Loucy (cell line): ENCODE data around the gene MC1R.

Experiments
- H2AFZ ChIP-seq: fragments of 200-600 bp; sonication (generic); 2 replicates; pipeline ENCODE4 v1.6.0; 2016; ENCODE audit warnings: antibody characterized with exemption, mild to moderate bottlenecking, low read length, moderate library complexity
- H3F3A ChIP-seq: fragments of 200-600 bp; 2 replicates; pipeline ENCODE4 v1.6.0; 2016; ENCODE audit warnings: antibody characterized with exemption, low read depth, mild to moderate bottlenecking
- H3K27me3 ChIP-seq: fragments of 200-600 bp; sonication (generic); 2 replicates; pipeline ENCODE4 v1.6.1; 2014; ENCODE audit warnings: low read length, mild to moderate bottlenecking; ENCODE audit not compliant: insufficient read depth, poor library complexity, severe bottlenecking
- H3K36me3 ChIP-seq: fragments of 200-600 bp; sonication (generic); 2 replicates; pipeline ENCODE4 v1.6.1; 2016; ENCODE audit warnings: low read length; ENCODE audit not compliant: insufficient read depth
- H3K4me1 ChIP-seq: fragments of 200-600 bp; sonication (generic); 2 replicates; pipeline ENCODE4 v1.5.1; 2014; ENCODE audit warnings: low read length, mild to moderate bottlenecking; ENCODE audit not compliant: insufficient read depth, poor library complexity, severe bottlenecking
- H3K4me2 ChIP-seq: fragments of 200-600 bp; sonication (generic); 2 replicates; pipeline ENCODE4 v1.6.0; 2014; ENCODE audit warnings: antibody characterized with exemption, low read length, low read depth, mild to moderate bottlenecking; ENCODE audit not compliant: poor library complexity, severe bottlenecking
- H3K4me3 ChIP-seq: fragments of 200-600 bp; sonication (generic); 2 replicates; pipeline ENCODE4 v1.5.1; 2014; ENCODE audit warnings: low read length, mild to moderate bottlenecking, mixed read lengths; ENCODE audit not compliant: poor library complexity, severe bottlenecking
- H3K79me2 ChIP-seq: fragments of 200-600 bp; sonication (generic); 2 replicates; pipeline ENCODE4 v1.6.1; 2014; ENCODE audit warnings: low read length; ENCODE audit not compliant: insufficient read depth
- H3K9ac ChIP-seq: fragments of 200-600 bp; sonication (generic); 2 replicates; pipeline ENCODE4 v1.6.0; 2014; ENCODE audit warnings: mild to moderate bottlenecking, low read depth, low read length, moderate library complexity; ENCODE audit not compliant: poor library complexity, severe bottlenecking
- H3K9me2 ChIP-seq: fragments of 200-600 bp; sonication (generic); replicated peaks from 2 replicates; pipeline ENCODE4 v1.6.1; 2016; ENCODE audit warnings: low read depth, low read length, mixed read lengths
- H3K9me3 ChIP-seq: fragments of 200-600 bp; sonication (generic); 2 replicates; pipeline ENCODE4 v1.6.1; 2014; ENCODE audit warnings: mild to moderate bottlenecking, antibody characterized with exemption, low read length, low read depth; ENCODE audit not compliant: insufficient read depth
- H4K20me1 ChIP-seq: fragments of 200-600 bp; sonication (generic); 2 replicates; pipeline ENCODE4 v1.6.0; 2014; ENCODE audit warnings: antibody characterized with exemption, low read length, mild to moderate bottlenecking; ENCODE audit not compliant: insufficient read depth, poor library complexity, severe bottlenecking
- CTCF ChIP-seq: fragments of 200-600 bp; sonication (generic); conservative IDR thresholded peaks from 2 replicates; pipeline ENCODE4 v1.5.1; 2014; ENCODE audit warnings: mild to moderate bottlenecking, antibody characterized with exemption, low read length
- EZH2phosphoT487 ChIP-seq: fragments of 200-600 bp; IDR thresholded peaks from 2 replicates; pipeline ENCODE4 v1.6.1; 2018; ENCODE audit warnings: antibody characterized with exemption, mild to moderate bottlenecking, moderate library complexity, borderline replicate concordance

The MC1R gene

GRCh38 chr16:89880477-89881367, 37.9 kb upstream of the MC1R start:
- Histone ChIP-seq H3F3A (no peaks in the 10 kb centered on the region), H3K27me3 (no peaks in the 10 kb centered on the region), H3K36me3 (peaks cover 18% of the 10 kb centered on the region; the same call in 1 of the 2 replicates), H3K9ac (no peak overlapping the region), H3K4me1 (no peaks in the 10 kb centered on the region), H2AFZ (no peak overlapping the region), H4K20me1 (peaks cover 6% of the 10 kb centered on the region), H3K4me3 (no peak overlapping the region), H3K9me2 (no peaks in the 10 kb centered on the region), H3K79me2 (peaks cover 30% of the 10 kb centered on the region), H3K4me2 (no peak overlapping the region), H3K9me3 (no peaks in the 10 kb centered on the region)
- TF ChIP-seq CTCF (no peak), EZH2phosphoT487 (no peak)

GRCh38 chr16:89881368-89881730, 37.3 kb upstream of the MC1R start:
- H3K4me2 ChIP-seq, result no peak overlapping the region
- H4K20me1 ChIP-seq, result no peaks in the 10 kb centered on the region
- no peak overlapping the region for H3K9ac ChIP-seq
- TF ChIP-seq EZH2phosphoT487 (no peak), CTCF (no peak)
- H3K4me3 ChIP-seq, result no peak overlapping the region
- no peaks in the 10 kb centered on the region for H3K4me1 ChIP-seq
- no peak overlapping the region for H2AFZ ChIP-seq
- no peaks in the 10 kb centered on the region for H3K9me2 ChIP-seq
- peaks cover 18% of the 10 kb centered on the region; the same call in 1 of the 2 replicates for H3K36me3 ChIP-seq
- peaks cover 24% of the 10 kb centered on the region for H3K79me2 ChIP-seq
- H3K9me3 ChIP-seq, result no peaks in the 10 kb centered on the region
- no peaks in the 10 kb centered on the region for H3F3A ChIP-seq
- no peaks in the 10 kb centered on the region for H3K27me3 ChIP-seq

DNA sequence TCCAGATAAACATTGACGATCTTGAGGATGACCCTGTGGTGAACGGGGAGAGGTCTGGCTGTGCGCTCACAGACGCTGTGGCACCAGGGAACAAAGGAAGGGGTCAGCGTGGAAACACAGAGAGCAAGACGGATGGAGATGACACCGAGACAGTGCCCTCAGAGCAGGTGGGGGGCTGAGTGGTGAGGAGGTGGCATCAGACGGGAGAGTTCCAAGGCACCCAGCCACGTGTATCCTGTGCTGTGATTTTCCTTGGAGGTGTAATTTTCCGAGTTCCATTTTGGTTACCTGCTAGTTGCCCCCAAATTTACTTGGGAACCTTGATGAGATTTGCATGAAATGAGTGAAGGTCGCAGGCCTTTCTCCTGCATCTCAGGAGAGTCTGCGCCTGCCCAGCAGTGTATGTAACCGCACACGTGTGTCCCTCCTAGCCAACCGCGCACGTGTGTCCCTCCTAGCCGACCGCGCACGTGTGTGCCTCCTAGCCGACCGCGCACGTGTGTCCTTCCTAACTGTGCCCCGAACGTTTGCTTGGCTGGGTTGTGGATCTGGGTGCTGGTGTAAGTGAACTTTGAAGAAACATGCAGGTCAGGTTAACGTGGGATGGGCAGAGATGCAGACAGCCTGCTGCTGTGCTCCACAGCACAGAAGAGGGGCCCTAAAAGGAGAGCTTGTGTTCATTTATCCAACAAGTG, 35.2 kb upstream of the MC1R start:
- Histone ChIP-seq H3K36me3 (peaks cover 29% of the 10 kb centered on the region; the same call in 1 of the 2 replicates), H3K9me3 (no peaks in the 10 kb centered on the region), H3K27me3 (no peaks in the 10 kb centered on the region), H3K79me2 (peaks cover 10% of the 10 kb centered on the region; the same call in 1 of the 2 replicates), H3K4me2 (no peak overlapping the region), H3F3A (no peaks in the 10 kb centered on the region), H3K4me3 (no peak overlapping the region), H3K4me1 (no peaks in the 10 kb centered on the region), H3K9me2 (no peaks in the 10 kb centered on the region), H4K20me1 (no peaks in the 10 kb centered on the region), H2AFZ (no peak overlapping the region), H3K9ac (no peak overlapping the region)
- TF ChIP-seq EZH2phosphoT487, result no peak
- no peak for TF ChIP-seq CTCF
